H4 (cell line): Measurements from ENCODE around the gene COL1A1. TPM values are rescaled to one million over a fixed set of nuclear protein-coding genes. Genes with fewer than 3 reads are reported as not detected.
A peak's percentile ranks its signal among the peaks of the same experiment; 100 is the strongest.

Experiments
- DNase-seq: peaks from one replicate; pipeline ENCODE4 v3.0.0-alpha.2; 2015; ENCODE audit warnings: low spot score
- total RNA-seq: library from RNA; depleted of rRNA; stranded (reverse); fragments of >200 nt; shearing (Covaris generic); gene quantifications from 2 replicates; pipeline ENCODE4 v1.2.3, GENCODE V29; 2014

The COL1A1 gene
- total RNA-seq, 1 experiment from 2014 or later: 11.1 TPM

DNA sequence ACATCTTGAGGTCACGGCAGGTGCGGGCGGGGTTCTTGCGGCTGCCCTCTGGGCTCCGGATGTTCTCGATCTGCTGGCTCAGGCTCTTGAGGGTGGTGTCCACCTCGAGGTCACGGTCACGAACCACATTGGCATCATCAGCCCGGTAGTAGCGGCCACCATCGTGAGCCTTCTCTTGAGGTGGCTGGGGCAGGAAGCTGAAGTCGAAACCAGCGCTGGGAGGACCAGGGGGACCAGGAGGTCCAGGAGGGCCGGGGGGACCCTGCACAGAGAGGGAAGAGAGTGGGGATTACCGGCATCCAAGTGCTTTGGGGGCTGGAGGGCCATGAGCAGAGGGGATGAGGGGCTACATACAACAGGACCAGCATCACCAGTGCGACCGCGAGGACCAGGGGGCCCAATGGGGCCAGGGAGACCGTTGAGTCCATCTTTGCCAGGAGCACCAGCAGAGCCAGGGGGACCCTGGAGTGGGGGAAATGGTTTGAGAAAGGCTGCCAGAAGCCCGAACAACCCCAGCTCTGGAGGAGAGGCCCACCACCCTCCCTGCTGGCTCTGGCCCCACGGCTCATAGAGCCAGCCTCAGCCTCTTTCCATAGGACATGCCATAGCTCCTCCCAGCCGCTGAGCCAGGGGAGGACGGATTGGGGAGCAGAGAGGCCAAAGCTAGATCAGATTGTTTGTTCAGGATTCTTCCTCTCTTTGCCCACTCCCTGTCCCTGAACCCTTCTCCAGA is 14.6 kb downstream of the COL1A1 start:
- DNase-seq: no peak

DNA sequence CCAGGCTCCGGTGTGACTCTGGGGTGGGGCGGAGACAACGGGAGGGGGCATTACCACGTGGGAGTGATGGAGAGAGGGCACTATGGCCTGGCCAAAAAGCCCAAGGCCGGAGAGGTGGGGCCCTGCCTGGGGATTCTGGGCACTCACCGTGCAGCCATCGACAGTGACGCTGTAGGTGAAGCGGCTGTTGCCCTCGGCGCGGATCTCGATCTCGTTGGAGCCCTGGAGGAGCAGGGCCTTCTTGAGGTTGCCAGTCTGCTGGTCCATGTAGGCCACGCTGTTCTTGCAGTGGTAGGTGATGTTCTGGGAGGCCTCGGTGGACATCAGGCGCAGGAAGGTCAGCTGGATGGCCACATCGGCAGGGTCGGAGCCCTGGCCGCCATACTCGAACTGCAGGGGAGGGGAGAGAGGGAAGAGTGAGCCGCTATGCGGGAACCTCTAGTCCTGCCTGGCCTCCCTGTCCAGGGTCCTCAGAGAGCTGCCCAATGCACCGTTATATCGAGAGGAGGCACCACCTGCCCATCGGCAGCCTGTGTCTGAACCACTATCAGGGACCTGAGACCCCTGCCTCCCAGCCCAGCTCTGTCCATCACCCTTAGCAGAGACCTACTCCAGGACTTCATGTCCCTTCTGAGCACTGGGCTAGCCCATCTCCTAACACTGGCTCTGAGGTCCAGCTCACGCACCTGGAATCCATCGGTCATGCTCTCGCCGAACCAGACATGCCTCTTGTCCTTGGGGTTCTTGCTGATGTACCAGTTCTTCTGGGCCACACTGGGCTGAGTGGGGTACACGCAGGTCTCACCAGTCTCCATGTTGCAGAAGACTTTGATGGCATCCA is 15.6 kb downstream of the COL1A1 start:
- DNase-seq: no peak

DNA sequence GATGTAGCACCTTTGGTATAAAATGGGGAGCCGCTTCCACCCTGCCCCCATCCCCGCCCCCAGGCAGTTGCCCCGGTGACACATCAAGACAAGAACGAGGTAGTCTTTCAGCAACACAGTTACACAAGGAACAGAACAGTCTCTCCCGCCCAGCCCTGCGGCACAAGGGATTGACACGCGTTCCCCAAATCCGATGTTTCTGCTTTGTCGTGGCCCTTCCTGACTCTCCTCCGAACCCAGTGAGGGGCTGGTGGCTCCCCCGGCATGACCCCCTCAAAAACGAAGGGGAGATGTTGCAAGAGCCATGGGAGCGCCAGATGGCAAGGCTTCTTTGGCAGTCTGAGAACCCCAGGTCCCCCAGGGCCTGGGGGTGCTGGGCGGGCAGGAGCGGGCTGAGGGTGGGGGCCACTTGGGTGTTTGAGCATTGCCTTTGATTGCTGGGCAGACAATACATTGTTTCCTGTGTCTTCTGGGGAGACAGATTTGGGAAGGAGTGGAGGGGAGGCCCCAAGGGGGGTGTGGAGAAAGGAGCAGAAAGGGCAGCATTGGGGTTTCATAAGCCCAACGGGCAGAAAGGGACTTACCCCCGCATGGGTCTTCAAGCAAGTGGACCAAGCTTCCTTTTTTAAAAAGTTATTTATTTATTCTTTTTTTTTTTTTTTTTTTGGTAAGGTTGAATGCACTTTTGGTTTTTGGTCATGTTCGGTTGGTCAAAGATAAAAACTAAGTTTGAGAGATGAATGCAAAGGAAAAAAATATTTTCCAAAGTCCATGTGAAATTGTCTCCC is 16.6 kb downstream of the COL1A1 start:
- no peak for DNase-seq

DNA sequence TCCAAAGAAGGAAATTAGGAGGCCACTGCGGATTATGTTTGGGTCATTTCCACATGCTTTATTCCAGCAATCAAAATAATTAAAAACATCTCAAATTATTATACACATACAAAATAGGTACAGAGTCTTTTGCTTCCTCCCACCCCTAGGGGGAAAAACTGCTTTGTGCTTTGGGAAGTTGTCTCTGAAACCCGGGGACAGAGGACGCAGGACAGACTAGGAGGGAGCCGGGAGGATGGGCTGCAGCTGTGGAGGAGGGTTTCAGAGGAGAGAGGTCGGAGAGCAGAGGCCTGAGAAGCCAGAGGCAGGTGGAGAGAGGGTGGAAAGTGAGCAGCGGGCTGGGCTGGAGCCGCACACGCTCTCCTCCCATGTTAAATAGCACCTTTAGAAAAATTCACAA is 17.4 kb downstream of the COL1A1 start:
- DNase-seq: no peak

DNA sequence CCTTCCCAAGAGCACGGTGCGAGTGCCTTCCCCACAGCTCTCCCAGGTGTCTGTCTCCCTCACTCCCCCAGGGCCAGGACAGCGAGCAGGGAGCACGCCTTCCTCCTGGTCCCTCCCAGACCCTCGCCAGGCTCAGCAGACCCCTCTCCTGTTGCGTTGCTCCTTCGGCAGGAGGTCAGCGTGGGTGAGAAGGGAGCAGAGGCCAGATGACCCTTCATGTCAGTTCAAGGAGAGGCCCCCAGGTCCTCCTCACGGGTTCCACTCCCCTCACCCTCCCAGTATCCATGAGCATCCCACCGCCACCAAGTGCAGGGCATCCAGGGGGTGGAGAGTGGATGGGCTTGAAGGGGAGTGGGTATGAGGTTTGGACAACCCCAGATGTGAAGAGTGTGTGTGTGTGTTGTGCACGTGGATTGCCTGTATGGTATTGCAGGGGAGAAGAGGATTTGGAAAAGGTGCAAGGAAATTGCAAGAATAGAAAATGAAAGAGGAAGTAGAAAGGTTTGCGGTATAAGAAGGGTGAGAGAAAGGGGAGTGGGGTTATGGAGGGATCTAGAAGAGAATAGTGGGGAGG is 17.9 kb downstream of the COL1A1 start:
- no peak for DNase-seq

DNA sequence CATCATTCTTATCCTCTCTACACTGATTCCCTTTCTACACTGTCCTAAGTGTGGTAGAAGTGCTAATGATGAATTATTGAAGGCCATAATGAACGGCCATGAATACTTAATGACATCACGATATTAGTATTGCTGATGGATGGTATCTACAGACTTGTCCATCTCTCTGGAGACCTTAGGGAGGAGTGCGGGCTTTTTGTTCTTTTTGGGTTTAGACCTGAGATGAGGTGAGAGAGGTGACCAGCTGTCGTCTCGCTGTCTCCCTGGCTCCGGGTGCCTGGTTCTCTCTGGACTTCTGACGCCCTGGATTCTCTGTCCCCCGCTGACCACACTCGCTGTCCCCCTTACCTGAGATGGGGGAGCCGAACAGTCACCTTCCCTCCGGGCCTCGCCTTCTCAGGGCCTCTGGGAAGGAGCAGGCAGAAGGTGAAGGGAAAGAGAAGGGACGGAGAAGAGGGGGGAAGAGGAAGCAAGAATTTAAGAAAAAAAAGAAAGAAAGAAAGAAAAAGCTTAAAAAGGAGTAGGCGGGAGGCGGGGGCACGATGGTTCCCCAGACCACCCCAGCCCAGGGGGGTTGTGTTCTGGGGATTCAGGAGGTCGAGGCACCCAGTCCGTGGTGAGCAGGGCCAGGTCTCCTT is 18.5 kb downstream of the COL1A1 start:
- no peak for DNase-seq

DNA sequence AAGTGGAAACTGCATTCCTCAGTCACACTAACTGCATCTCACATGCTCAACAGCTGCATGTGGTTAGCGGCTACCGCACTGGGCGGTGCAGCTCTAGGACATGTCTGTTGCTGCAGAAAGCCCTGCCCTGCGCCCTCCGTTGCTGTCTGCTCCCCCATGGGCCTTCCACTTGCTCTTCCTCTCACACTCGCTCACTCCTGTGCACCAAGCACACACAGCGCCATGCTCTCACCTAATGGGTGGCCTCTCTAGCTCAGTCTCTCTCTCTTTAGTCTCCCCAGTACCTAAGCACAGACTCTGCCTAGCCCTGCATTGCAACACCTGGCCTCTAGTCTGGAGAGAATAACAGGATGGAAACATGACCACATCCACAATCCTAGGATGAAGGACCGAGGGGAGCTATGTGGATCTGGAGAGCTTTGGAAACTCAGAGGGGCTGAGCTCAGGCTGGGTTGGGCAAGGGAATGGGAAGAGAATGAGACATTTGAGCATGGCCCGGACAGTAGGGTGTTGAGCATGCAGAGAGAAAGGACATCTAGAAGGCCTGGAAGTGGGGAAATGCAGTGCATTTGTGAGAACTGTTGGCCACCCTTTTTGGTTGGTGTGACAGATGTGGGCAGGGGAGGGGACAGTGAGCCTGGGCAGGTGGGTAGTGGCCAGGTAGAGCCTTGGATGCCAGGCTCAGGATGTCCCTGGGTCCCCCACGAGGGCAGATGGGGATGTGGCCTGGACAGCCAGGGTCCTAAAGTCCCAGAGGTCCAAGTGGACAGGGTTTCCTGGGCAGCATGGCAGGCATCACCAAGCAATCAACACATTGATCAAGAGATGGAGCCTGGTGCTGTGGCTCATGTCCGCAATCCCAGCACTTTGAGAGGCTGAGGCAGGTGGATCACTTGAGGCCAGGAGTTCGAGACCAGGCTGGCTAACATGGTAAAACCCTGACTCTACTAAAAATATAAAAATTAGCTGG is 19.6 kb downstream of the COL1A1 start:
- DNase-seq: no peak

DNA sequence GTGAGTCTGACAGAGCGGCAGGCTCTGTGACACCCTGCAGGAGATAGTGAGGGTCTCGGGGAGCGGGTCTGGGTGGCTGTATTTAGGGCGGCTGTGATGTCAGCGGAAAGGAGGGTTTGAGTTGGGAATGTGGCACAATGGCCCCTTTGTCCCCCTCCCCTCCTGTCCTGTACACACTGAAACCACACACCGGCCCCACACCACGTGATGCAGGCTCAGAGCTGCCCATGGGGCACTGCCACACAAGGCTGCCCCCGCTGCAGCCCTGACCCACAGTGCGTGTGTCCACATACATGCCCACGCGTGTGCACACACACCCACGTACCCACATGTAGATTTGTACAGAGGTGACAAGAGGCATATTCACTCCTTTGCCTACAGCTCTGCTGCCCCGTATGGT is 20.3 kb downstream of the COL1A1 start:
- DNase-seq: no peak

DNA sequence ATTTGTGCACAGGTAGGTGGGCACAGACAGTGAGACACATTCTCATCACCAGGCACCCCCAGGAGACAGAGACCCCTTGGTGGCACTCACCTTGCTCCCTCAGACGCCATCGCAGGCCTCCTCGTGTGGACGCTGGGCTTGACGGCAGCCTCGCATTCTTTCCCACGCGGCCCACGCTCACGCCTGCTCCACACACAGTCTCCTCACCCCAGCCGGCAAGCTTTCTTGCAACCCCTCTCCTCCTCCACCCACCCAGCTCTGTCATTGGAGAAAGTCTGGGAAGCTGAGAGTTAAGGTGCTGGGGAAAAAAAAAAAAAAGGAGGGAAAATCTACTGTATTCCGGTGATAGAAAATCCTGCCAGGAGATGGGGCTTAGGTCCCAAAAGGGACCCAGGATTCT is 20.8 kb downstream of the COL1A1 start:
- DNase-seq: no peak

DNA sequence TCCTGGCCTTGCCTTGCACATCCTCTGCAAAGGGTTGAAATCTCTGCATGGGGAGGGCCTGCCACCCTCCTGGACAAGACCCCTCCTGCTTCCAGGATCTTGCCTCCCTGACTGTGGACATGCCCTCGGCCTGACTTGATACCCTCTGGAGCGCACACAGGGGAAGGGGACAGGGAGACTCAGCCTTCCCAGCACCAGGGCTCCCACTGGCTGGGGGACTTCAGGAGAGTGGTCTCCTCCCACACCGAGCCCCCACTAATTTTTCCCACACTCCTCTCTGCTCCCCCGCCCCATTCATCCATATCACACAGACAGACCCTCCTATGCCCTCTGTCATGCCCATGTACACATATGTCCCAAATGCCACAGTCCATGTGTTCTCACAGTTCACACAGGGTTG is 21.3 kb downstream of the COL1A1 start:
- no peak for DNase-seq

DNA sequence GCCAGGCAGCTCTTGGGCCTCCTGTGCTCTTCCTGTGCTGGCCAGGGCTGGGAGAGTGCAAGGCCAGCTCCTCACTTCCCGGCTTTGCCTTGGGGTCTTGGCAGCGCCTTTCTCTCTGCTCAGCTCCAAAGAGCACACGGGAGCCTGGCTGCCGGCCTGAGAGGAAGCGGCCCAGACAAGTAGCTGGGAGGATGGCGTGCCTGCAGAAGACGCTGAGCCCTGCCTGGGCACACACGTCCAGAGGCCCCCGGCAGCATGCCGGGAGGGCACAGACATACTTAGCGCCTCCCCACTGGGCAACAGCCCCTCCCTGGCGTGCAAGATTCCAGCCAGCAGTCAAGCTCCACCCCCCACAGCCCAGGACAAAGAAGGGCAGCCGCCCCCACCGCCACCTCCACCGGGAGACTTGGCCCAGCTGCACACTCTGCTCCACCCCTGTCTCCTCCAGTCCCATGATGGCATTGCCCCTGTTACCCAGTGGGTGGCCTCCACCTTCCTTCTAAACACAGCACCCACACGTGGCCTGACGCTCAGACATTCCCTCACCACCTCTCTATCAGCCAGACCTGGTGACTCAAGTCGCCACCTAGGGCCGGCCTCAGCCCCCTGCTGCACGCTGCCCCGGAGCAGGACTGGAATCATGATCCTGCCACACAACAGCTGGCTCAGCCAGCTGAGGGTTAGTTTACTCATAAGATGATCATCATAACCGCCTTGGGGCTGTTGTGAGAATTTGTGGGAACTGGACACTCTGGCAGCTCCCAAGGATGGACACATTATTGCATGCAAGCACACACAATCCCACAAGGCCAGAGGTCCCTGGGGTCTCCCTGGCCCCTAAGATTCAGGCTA is 23.2 kb downstream of the COL1A1 start:
- DNase-seq: peak; percentile 100

DNA sequence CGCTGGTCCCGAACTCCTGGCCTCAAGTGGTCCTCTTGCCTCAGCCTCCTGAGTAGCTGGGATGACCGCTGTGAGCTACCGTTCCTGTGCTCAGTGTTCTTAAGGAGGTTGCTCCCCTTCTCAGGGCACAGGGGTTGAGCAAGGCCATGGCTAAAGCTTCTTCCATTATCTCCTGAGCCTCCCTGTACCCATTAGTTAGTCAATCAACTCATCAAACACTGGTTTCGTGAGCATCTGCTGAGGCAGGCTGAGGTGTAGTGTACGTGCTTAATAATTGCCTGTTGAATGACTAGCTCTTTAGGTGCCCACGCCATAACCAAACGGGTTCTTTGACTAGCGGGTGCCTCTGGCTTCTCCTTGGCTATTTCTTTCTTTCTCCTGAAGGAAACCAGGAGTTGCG is 24.0 kb downstream of the COL1A1 start:
- DNase-seq: no peak

DNA sequence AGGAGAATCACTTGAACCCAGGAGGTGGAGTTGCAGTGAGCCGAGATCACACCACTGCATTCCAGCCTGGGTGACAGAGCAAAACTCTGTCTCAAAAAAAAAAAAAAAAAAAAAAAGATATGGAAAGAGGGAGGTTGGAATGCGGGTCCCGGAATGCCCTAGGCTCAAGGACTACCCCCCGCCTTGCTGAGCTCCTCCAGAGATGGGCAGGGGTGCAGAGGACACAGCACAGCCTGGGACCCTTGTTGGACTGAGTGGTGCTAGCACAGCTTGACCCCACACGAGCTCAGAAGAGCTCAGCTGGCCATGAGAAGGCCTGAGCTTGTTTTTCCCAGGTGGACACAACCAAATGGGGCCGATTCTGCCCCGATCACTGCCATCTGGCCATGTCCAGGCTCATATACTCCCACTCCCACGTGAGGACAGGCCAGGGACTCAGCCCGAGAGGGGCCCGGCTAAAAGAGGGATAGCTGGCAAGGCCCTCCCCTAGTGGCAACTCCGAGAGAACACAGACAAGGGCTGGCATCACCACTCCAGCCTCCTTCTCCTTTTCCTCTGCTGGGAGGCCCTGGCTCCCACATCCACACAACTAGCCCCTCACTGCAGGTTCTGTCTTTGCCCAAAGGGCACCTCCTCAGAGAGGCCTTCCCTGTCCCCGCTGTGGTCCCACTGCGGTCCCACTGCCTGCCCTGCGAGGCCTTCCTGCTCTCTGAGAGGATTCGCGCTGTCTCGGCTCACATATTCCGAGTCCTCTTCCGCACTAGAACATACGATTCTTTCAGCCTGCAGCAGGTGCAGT is 24.7 kb downstream of the COL1A1 start:
- no peak for DNase-seq

DNA sequence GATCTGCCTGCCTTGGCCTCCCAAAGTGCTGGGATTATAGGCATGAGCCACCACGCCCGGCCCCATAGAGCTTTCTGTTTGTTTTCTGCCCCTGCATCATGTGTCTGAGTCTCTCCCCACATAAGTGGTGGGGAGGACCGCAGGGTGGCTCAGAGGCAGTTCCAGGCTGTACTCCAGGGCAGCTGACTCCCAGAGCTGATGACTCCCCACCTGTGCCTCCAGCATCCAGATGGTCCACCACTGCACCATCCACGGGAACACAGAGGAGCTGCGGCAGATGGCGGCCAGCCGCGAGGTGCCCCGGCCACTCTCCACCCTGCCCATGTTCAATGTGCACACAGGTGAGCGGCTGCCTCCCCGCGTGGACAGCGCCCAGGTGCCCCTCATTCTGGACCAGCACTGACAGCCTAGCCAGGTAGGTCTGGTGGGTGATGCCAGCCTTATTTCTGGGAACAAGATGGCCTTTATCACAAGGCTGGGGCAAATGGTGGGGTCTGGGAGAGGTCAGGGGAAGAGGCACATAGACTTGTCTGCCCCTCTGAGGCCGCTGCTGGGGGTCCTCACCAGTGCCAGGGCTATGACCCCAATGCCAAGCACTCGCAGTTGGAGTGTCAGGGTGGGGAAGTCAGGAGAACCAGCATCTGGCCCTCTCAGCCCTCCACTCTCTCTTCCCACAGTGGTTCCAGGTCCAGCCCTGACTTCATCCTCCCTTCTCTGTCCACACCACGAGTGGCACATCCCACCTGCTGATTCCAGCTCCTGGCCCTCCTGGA is 26.2 kb downstream of the COL1A1 start:
- DNase-seq: no peak

DNA sequence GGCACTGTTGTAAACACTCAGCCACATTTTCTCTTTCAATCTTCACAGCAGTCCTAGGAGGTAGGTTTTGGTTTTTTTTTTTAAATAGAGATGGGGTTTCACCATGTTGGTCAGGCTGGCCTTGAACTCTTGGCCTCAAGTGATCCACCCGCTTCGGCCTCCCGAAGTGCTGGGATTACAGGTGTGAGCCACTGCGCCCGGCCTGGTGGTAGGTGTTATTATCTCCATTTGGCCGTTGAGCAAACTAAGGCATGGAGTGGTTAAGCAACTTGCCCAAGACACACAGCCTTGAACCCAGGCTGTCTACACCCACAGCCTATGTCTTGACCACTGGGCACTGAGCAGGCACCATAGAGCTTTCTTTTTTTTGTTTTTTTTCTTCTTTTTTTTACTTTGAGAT is 27.0 kb downstream of the COL1A1 start:
- no peak for DNase-seq

DNA sequence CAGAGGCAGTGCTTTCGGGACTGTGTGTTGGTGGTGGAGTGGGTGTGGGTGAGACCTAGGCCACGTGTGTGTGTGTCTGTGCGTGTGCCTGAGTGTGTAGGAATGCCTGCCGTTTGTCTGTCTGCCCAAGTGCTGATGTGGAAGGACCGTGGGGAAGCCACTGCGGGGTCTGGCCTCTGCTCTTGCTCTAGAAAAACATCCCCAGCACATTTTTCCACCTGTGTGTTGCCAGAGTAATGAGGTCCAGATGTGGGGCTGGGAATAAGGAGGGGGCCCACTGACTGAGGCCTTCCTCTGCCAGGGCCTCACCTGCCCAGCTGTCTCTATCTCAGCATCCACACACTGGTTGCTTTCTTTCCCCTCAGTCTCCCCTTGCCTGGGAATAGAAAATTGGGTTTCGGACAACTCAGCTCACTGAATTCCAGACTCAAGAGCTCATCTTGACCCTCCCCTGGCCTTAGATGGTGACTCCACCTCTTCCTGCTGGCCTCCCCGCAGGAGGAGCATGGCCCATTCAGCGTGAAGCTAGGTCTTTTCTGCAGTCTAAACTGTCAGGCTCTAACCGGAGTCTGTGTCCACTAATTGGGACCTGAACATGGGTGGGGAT is 28.0 kb downstream of the COL1A1 start:
- DNase-seq: peak; percentile 75

DNA sequence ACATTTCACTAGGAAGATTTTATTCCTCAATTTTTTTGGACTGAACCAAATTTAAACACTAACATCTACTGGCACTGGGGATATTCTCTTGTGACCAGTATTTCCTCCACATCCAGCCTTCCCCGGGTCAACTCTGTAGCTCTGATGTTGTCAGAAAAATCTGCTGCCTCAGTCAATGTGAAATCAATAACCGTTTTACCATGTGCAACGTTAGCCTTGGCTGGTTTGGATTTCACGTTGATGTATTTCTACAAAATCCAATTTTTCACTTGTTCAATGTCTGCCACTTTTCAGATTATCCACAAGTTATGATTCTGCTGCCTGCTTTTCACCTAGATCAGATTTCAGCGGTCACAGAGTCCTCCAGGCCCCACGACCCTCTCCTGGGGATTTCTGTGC is 28.5 kb downstream of the COL1A1 start:
- DNase-seq: no peak
